Loucy (cell line): ENCODE measurements around the gene CAVIN3.

Source experiments
- H2AFZ ChIP-seq: fragments of 200-600 bp; sonication (generic); 2 replicates; pipeline ENCODE4 v1.6.0; 2016; ENCODE audit warnings: antibody characterized with exemption, mild to moderate bottlenecking, low read length, moderate library complexity
- H3F3A ChIP-seq: fragments of 200-600 bp; 2 replicates; pipeline ENCODE4 v1.6.0; 2016; ENCODE audit warnings: antibody characterized with exemption, low read depth, mild to moderate bottlenecking
- H3K27me3 ChIP-seq: fragments of 200-600 bp; sonication (generic); 2 replicates; pipeline ENCODE4 v1.6.1; 2014; ENCODE audit warnings: low read length, mild to moderate bottlenecking; ENCODE audit not compliant: insufficient read depth, poor library complexity, severe bottlenecking
- H3K36me3 ChIP-seq: fragments of 200-600 bp; sonication (generic); 2 replicates; pipeline ENCODE4 v1.6.1; 2016; ENCODE audit warnings: low read length; ENCODE audit not compliant: insufficient read depth
- H3K4me1 ChIP-seq: fragments of 200-600 bp; sonication (generic); 2 replicates; pipeline ENCODE4 v1.5.1; 2014; ENCODE audit warnings: low read length, mild to moderate bottlenecking; ENCODE audit not compliant: insufficient read depth, poor library complexity, severe bottlenecking
- H3K4me2 ChIP-seq: fragments of 200-600 bp; sonication (generic); 2 replicates; pipeline ENCODE4 v1.6.0; 2014; ENCODE audit warnings: antibody characterized with exemption, low read length, low read depth, mild to moderate bottlenecking; ENCODE audit not compliant: poor library complexity, severe bottlenecking
- H3K4me3 ChIP-seq: fragments of 200-600 bp; sonication (generic); 2 replicates; pipeline ENCODE4 v1.5.1; 2014; ENCODE audit warnings: low read length, mild to moderate bottlenecking, mixed read lengths; ENCODE audit not compliant: poor library complexity, severe bottlenecking
- H3K79me2 ChIP-seq: fragments of 200-600 bp; sonication (generic); 2 replicates; pipeline ENCODE4 v1.6.1; 2014; ENCODE audit warnings: low read length; ENCODE audit not compliant: insufficient read depth
- H3K9ac ChIP-seq: fragments of 200-600 bp; sonication (generic); 2 replicates; pipeline ENCODE4 v1.6.0; 2014; ENCODE audit warnings: mild to moderate bottlenecking, low read depth, low read length, moderate library complexity; ENCODE audit not compliant: poor library complexity, severe bottlenecking
- H3K9me2 ChIP-seq: fragments of 200-600 bp; sonication (generic); replicated peaks from 2 replicates; pipeline ENCODE4 v1.6.1; 2016; ENCODE audit warnings: low read depth, low read length, mixed read lengths
- H3K9me3 ChIP-seq: fragments of 200-600 bp; sonication (generic); 2 replicates; pipeline ENCODE4 v1.6.1; 2014; ENCODE audit warnings: mild to moderate bottlenecking, antibody characterized with exemption, low read length, low read depth; ENCODE audit not compliant: insufficient read depth
- H4K20me1 ChIP-seq: fragments of 200-600 bp; sonication (generic); 2 replicates; pipeline ENCODE4 v1.6.0; 2014; ENCODE audit warnings: antibody characterized with exemption, low read length, mild to moderate bottlenecking; ENCODE audit not compliant: insufficient read depth, poor library complexity, severe bottlenecking
- CTCF ChIP-seq: fragments of 200-600 bp; sonication (generic); conservative IDR thresholded peaks from 2 replicates; pipeline ENCODE4 v1.5.1; 2014; ENCODE audit warnings: mild to moderate bottlenecking, antibody characterized with exemption, low read length
- EZH2phosphoT487 ChIP-seq: fragments of 200-600 bp; IDR thresholded peaks from 2 replicates; pipeline ENCODE4 v1.6.1; 2018; ENCODE audit warnings: antibody characterized with exemption, mild to moderate bottlenecking, moderate library complexity, borderline replicate concordance

The CAVIN3 gene

GRCh38 chr11:6271598-6271997 is 48.7 kb downstream of the CAVIN3 start:
- Histone ChIP-seq H3K9ac (no peak overlapping the region), H3K79me2 (no peaks in the 10 kb centered on the region), H3K36me3 (no peaks in the 10 kb centered on the region), H3K4me2 (no peak overlapping the region), H4K20me1 (no peaks in the 10 kb centered on the region), H3K4me1 (no peaks in the 10 kb centered on the region), H3K4me3 (no peak overlapping the region), H3F3A (no peaks in the 10 kb centered on the region), H3K9me2 (no peaks in the 10 kb centered on the region), H3K27me3 (no peaks in the 10 kb centered on the region), H2AFZ (no peak overlapping the region), H3K9me3 (no peaks in the 10 kb centered on the region)
- TF ChIP-seq CTCF (no peak), EZH2phosphoT487 (no peak)

- H3K4me2 ChIP-seq, result no peak overlapping the region
- H3F3A ChIP-seq, result no peaks in the 10 kb centered on the region
- H3K9me2 ChIP-seq, result no peaks in the 10 kb centered on the region
- no peaks in the 10 kb centered on the region for H4K20me1 ChIP-seq
- H3K27me3 ChIP-seq, result no peaks in the 10 kb centered on the region
- TF ChIP-seq CTCF (no peak), EZH2phosphoT487 (no peak)
- H3K36me3 ChIP-seq, result no peaks in the 10 kb centered on the region
- no peaks in the 10 kb centered on the region for H3K4me1 ChIP-seq
- H3K4me3 ChIP-seq, result no peak overlapping the region
- no peaks in the 10 kb centered on the region for H3K9me3 ChIP-seq
- no peaks in the 10 kb centered on the region for H3K79me2 ChIP-seq
- H3K9ac ChIP-seq, result no peak overlapping the region
- H2AFZ ChIP-seq, result no peak overlapping the region
Observed at GRCh38 chr11:6270584-6271246, 49.6 kb downstream of the CAVIN3 start.

- Histone ChIP-seq H3K79me2 (no peaks in the 10 kb centered on the region), H3K4me2 (no peak overlapping the region), H3F3A (no peaks in the 10 kb centered on the region), H3K27me3 (no peaks in the 10 kb centered on the region), H3K9ac (no peak overlapping the region), H3K4me1 (no peaks in the 10 kb centered on the region), H3K36me3 (no peaks in the 10 kb centered on the region), H2AFZ (no peak overlapping the region), H3K9me2 (no peaks in the 10 kb centered on the region), H4K20me1 (no peaks in the 10 kb centered on the region), H3K9me3 (no peaks in the 10 kb centered on the region), H3K4me3 (no peak overlapping the region)
- no peak for TF ChIP-seq EZH2phosphoT487
- no peak for TF ChIP-seq CTCF
Observed at GRCh38 chr11:6269994-6270393, 50.3 kb downstream of the CAVIN3 start.
